Measurements from ENCODE around the gene AJM1. TPM values are rescaled to one million over a fixed set of nuclear protein-coding genes. Genes with fewer than 3 reads are reported as not detected.
"Not testable (repeated sequence)": the region's sequence is repeated elsewhere in the genome, so short reads cannot be mapped to it uniquely, and the experiment has no call there.

The AJM1 gene
- total and polyA plus RNA-seq, 2 experiments from 2014 or later: 2.0 to 7.7 TPM

GRCh38 chr9:136880651-136881050 lies 38.4 kb downstream of the AJM1 start:
- peaks cover 11% of the 10 kb centered on the region for H3K4me1 ChIP-seq (ENCODE audit: insufficient read depth)
- 88% methylated on average over 10 of the region's 11 CpGs for WGBS (ENCODE audit: low lambda C conversion rate, missing lambda C conversion rate)
- no peaks in the 10 kb centered on the region for H4K20me1 ChIP-seq (ENCODE audit: insufficient read depth, poor library complexity, severe bottlenecking)
- TF ChIP-seq EZH2phosphoT487 (IDR thresholded peaks at IDR 0.05; ENCODE audit: low read depth, severe bottlenecking, unreplicated experiment) (no peak), EZH2 (IDR thresholded peaks at IDR 0.05; ENCODE audit: borderline replicate concordance) (no peak), CTCF (IDR thresholded peaks at IDR 0.05; ENCODE audit: poor library complexity) (no peak)
- H3K36me3 ChIP-seq (replicated peaks; ENCODE audit: insufficient read depth, low read depth): no peaks in the 10 kb centered on the region
- no peaks in the 10 kb centered on the region for H3K9me3 ChIP-seq (ENCODE audit: low read depth)
- H3K9me2 ChIP-seq (replicated peaks; ENCODE audit: insufficient read depth): no peaks in the 10 kb centered on the region
- no peak overlapping the region for H3K4me2 ChIP-seq
- H3K27me3 ChIP-seq: no peaks in the 10 kb centered on the region
- no peak overlapping the region for H3K4me3 ChIP-seq
- H3K79me2 ChIP-seq: no peaks in the 10 kb centered on the region
- H2AFZ ChIP-seq: no peak overlapping the region
- no peak overlapping the region for H3K27ac ChIP-seq
- no peak for DNase-seq (ENCODE audit: low spot score)

- no peak overlapping the region for H2AFZ ChIP-seq
- peak overlapping the region; percentile 61 for H3K4me2 ChIP-seq
- H3K27ac ChIP-seq: peak overlapping the region; percentile 80
- WGBS (ENCODE audit: low lambda C conversion rate, missing lambda C conversion rate): 21% methylated on average over 8 of the region's 9 CpGs
- no peaks in the 10 kb centered on the region for H4K20me1 ChIP-seq (ENCODE audit: insufficient read depth, poor library complexity, severe bottlenecking)
- H3K79me2 ChIP-seq: peaks cover under 1% of the 10 kb centered on the region
- H3K9me2 ChIP-seq (replicated peaks; ENCODE audit: insufficient read depth): no peaks in the 10 kb centered on the region
- H3K4me3 ChIP-seq: no peak overlapping the region
- DNase-seq (ENCODE audit: low spot score): peak; percentile 82
- no peaks in the 10 kb centered on the region for H3K27me3 ChIP-seq
- peaks cover 11% of the 10 kb centered on the region for H3K4me1 ChIP-seq (ENCODE audit: insufficient read depth)
- TF ChIP-seq EZH2 (IDR thresholded peaks at IDR 0.05; ENCODE audit: borderline replicate concordance) (no peak), EZH2phosphoT487 (IDR thresholded peaks at IDR 0.05; ENCODE audit: low read depth, severe bottlenecking, unreplicated experiment) (no peak), CTCF (IDR thresholded peaks at IDR 0.05; ENCODE audit: poor library complexity) (no peak)
- no peaks in the 10 kb centered on the region for H3K9me3 ChIP-seq (ENCODE audit: low read depth)
- no peaks in the 10 kb centered on the region for H3K36me3 ChIP-seq (replicated peaks; ENCODE audit: insufficient read depth, low read depth)
Measured at GRCh38 chr9:136881691-136882108, 39.4 kb downstream of the AJM1 start.

DNA sequence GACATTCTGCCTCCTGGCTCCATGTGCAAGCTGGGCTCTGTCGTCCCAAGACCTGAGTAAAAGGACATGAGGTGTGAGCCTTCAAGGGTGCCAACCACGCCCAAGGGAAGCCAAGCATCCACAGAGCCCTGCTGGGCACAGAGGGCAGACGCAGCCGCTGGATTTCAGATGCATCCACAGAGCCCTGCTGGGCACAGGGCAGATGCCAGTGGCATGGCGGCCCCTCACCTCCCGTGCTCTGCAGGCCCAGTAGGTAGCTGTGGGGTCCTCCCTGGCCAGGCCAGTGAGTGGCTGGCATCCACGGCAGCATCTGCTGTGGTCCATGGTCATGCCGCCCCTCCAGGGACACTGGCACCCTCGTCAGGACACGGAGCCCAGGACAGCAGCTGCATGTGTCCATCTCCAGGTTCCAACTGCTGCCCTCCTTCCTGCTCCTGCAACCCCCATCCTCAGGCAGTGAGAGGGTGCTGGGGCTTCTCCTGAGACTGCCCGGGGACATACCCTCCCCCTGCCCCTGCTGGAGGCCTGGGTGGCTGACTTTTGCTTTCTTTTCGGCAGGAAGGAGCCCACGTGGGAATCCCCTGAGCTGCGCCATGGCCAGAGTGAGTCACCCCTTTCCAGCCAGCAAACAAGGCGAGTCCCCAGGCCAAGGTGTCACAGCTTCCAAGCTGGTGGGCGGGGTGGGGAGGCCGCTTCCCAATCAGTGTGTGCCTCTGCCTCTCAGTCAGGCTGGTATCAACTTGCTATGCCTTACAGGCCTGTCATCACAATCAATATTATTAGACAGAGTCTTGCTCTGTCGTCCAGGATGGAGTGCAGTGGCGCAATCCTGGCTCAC lies 40.0 kb downstream of the AJM1 start:
- DNase-seq (ENCODE audit: low spot score): peak; percentile 87
- no peaks in the 10 kb centered on the region for H3K36me3 ChIP-seq (replicated peaks; ENCODE audit: insufficient read depth, low read depth)
- H3K9me2 ChIP-seq (replicated peaks; ENCODE audit: insufficient read depth): no peaks in the 10 kb centered on the region
- H3K4me1 ChIP-seq (ENCODE audit: insufficient read depth): peaks cover 11% of the 10 kb centered on the region
- TF ChIP-seq CTCF (IDR thresholded peaks at IDR 0.05; ENCODE audit: poor library complexity) (no peak), EZH2 (IDR thresholded peaks at IDR 0.05; ENCODE audit: borderline replicate concordance) (no peak), EZH2phosphoT487 (IDR thresholded peaks at IDR 0.05; ENCODE audit: low read depth, severe bottlenecking, unreplicated experiment) (no peak)
- H3K27ac ChIP-seq: peak overlapping the region; percentile 80
- peak overlapping the region; percentile 61 for H3K4me2 ChIP-seq
- no peaks in the 10 kb centered on the region for H3K27me3 ChIP-seq
- WGBS (ENCODE audit: low lambda C conversion rate, missing lambda C conversion rate): 77% methylated on average over 19 of the region's 19 CpGs
- peaks cover 7% of the 10 kb centered on the region for H3K79me2 ChIP-seq
- no peaks in the 10 kb centered on the region for H3K9me3 ChIP-seq (ENCODE audit: low read depth)
- no peaks in the 10 kb centered on the region for H4K20me1 ChIP-seq (ENCODE audit: insufficient read depth, poor library complexity, severe bottlenecking)
- no peak overlapping the region for H3K4me3 ChIP-seq
- no peak overlapping the region for H2AFZ ChIP-seq

DNA sequence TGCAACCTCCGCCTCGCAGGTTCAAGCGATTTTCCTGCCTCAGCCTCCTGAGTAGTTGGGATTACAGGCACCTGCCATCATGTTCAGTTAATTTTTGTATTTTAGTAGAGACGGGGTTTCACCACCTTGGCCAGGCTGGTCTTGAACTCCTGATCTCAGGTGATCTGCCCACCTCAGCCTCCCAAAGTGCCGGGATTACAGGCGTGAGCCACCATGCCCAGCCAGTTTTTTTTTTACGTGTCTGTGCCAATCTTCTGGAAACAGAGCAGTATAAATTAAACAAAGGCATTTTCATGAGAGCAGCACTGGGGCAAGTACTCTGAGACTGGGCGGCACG lies 40.6 kb downstream of the AJM1 start:
- Histone ChIP-seq H3K4me1 (ENCODE audit: insufficient read depth) (peaks cover 11% of the 10 kb centered on the region), H3K79me2 (peaks cover 13% of the 10 kb centered on the region), H3K27ac (peak overlapping the region; percentile 68)
- H3K9me3 ChIP-seq (ENCODE audit: low read depth); H2AFZ ChIP-seq; H3K9me2 ChIP-seq (replicated peaks; ENCODE audit: insufficient read depth); H3K27me3 ChIP-seq; DNase-seq (ENCODE audit: low spot score); H3K4me3 ChIP-seq; H4K20me1 ChIP-seq (ENCODE audit: insufficient read depth, poor library complexity, severe bottlenecking); H3K4me2 ChIP-seq; H3K36me3 ChIP-seq (replicated peaks; ENCODE audit: insufficient read depth, low read depth): not testable (repeated sequence)
- 83% methylated on average over 9 of the region's 9 CpGs for WGBS (ENCODE audit: low lambda C conversion rate, missing lambda C conversion rate)

DNA sequence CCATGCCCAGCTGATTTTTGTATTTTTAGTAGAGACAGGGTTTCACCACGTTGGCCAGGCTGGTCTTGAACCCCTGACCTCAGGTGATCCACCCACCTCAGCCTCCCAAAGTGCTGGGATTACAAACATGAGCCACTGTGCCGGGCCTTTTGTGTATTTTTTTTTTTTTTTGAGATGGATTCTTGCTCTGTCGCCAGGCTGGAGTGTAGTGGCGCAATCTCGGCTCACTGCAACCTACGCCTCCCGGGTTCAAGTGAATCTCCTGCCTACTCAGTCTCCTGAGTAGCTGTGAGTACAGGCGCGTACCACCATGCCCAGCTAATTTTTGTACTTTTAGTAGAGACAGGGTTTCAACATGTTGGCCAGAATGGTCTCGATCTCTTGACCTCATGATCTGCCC lies 41.4 kb downstream of the AJM1 start:
- not testable (repeated sequence) for H3K36me3 ChIP-seq (replicated peaks; ENCODE audit: insufficient read depth, low read depth); H3K9me3 ChIP-seq (ENCODE audit: low read depth); H3K27ac ChIP-seq; H4K20me1 ChIP-seq (ENCODE audit: insufficient read depth, poor library complexity, severe bottlenecking); H3K4me3 ChIP-seq; H2AFZ ChIP-seq; H3K27me3 ChIP-seq; H3K9me2 ChIP-seq (replicated peaks; ENCODE audit: insufficient read depth); H3K4me2 ChIP-seq; DNase-seq (ENCODE audit: low spot score)
- WGBS (ENCODE audit: low lambda C conversion rate, missing lambda C conversion rate): 95% methylated on average over 10 of the region's 10 CpGs
- Histone ChIP-seq H3K79me2 (peaks cover 20% of the 10 kb centered on the region), H3K4me1 (ENCODE audit: insufficient read depth) (peaks cover 11% of the 10 kb centered on the region)

Data from hepatocyte (in vitro differentiated cells).